ENCODE results near the gene BEX4.

BEX4 gene

DNA sequence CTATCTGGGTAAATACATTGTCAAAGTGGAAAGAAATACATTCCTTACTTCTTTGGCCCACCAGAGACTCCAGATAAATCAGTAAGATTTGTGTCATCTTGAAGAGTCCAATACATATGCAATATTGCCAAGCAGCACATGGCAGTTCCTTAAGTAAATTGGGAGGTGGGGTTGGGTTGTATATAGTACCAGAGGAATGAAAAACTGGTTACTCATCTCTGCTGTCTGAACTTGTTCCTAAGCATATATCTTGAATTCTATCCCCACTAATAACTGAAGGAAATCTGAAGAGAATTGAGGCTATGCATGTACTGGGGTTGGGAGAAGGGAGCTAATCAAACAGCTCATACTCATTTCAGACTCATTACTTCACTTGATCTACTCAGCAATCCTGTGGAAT, 25.2 kb downstream of the BEX4 start:
- no peak for DNase-seq

DNA sequence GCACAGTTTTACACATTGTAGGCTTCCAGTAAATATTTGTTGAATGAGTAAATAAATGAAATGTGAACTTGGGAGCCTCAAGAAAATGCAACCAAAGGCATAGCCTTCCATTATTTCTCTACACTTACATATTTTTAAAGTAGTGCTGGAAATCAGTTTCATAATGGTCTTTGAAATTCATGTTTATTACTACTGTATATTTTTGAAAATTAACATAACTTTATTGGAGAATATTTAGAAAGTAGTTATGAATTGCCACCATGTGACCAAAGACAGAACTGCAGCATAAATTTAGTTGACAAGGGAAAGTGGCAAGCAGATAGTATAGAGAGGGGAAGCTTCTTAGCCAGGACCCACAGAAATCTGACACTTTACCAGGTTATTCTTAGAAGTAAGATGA, 33.6 kb downstream of the BEX4 start:
- DNase-seq: no peak

DNA sequence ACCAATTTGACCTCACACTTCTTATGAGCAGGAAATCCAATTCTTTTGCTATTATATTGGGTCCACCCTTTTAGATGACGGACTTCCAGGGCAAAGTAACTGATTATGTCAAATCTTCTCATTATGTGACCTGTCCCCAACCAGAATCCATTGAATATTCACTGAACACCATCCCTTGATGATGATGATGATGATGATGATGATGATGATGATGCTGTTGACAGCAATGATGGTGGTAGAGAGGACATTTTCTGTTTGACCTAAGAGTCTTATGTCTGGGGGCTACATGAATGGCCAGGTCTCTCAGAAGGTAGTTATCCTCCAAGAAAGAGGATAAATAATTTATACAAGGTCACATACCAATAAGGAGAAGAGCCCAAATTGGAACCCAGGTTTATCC, 34.9 kb downstream of the BEX4 start:
- no peak for DNase-seq

DNA sequence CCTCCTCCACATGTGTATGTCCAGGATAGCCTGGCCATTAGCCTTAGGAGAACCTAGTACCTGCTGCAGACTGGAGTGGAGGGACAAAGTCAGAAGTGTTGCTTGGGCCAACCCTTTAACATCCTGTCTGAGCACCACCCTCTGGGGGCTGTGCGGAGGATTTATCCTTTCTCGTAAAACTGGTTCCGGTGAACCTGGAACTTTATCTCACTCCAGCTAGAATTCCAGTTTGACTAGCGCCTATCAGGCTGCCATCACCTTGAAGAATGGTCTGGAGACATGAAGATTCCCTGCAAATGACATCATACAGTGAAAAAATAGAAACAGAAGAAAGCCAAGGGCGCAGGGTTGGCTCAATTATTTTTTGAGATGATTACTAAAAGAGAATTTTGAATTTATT, 36.1 kb downstream of the BEX4 start:
- DNase-seq: no peak

DNA sequence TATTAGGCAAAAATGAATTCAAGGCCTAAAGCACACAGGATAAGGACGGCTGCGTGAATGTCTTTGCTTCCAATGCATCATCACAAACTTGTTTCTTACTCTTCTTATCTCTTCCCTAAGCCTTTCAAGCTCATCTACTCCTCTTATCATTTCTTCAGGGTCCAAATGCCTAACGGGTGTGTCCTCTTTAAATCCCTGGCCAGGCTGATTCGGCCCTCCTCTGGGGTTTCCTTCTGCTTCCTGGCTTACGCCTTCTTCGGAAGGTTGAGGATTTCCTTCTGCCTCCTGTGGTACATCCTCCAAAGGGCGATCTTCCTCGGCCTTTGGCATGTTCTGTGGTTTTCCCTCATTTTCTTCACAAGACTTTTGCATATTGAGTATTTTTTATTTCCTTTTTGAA, 38.7 kb downstream of the BEX4 start:
- DNase-seq: no peak

DNA sequence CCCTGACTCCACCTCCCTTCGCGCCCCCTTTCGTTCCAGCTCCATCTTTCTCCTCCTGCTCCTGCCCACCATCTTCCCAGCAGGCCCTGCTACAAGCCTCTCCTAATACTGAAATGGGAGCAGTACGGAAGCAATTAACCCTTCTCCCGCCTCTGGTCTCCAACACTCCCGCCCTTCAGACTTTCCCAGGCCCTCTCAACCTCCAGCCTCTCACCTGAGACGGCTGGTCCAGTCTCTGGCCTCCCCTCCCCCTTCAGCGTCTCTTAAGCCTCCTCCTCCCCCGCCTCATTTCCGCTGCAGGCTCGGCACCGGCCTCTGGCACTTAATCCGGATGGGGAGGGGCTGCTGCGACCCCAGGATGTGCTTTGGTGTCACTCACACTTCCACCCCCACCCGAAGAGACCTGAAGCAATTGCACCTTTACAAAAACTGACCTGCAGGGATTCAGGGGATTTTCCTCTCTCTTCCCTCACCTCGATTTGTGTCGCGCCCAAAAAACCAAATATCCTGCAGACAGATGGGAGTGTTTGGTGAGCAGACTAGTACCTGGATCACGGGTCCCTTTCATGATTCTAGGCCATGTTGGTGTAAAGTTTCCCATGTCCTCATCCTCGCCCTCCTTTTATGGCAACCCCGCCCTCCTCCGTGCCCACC, 39.4 kb downstream of the BEX4 start:
- peak; percentile 89 for DNase-seq

DNA sequence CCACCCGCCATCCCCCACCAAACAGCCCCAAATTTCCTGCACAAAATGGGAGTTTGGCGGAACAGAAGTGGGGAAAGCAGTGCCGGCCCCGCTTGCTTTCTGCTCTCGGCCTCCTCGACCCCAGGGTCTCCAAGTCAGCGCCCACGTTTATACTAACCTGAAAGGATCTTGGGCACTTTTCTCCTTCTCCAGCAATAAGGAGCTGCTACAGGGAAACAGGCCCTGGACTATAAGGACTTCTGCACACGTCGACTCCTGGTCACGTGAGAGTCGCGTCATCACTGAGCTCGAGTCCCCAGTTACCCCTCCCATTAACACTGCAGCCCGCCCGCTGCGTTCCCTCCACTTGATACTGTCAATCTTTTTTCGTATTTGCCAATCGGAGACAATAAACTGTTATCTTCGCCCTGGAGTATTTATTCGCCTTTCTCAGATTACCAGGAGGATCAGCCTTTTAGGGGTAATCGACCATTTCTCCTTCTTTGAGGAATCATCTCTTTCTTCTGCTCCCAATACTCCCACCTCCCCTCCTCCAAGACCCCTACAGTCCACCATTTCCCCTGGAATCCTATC, 40.1 kb downstream of the BEX4 start, which contains the start of gene TCEAL8:
Gene TCEAL8 (minus strand): TSS at position 235 of the 573 bp plus-strand sequence. CDS start 1,176 bp downstream, outside the sequence.
- DNase-seq: peak; percentile 84

DNA sequence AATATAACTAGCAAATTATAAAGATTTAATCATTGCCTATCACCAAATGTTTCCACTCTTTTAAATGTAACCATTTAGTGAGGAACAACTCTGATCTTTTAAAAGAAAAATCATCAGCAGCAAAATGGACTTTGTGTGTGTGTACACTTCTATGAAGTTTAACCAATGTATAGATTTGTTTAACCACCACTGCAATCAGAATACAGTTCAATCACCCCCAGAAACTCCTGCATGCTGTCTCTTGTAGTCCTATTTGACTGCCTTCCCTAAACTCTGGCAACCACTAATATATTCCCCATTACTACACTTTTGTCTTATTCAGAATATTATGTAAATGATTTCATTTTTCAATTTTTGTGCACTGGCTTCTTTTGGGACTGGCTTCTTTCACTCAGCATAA, 41.7 kb downstream of the BEX4 start:
- no peak for DNase-seq

DNA sequence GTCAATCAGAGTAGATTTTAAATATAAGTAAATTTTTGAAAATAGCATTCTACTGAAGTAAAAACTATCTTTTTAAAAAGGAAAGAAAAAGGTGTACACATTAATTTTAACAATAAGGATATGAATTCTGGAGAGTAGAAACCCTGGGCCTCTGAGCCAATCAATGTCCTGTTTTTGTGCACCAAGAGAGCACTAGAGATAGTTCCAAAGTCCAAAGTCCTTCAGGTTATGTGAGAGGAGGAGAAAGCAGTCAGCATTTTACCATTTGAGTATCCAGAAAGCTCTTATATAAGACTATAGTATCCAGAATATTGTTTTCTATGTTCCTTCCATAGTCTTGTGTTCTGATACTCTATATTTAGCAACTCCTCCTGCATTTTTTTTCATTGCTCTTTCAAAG, 43.4 kb downstream of the BEX4 start:
- DNase-seq: no peak

Data from NCI-H510A (cell line).